GM19035 (cell line): ENCODE results near the gene F8.
"Not testable (repeated sequence)": the region's sequence is repeated elsewhere in the genome, so short reads cannot be mapped to it uniquely, and the experiment has no call there.

Experiments
- ATAC-seq: cut with Tn5 transposase; IDR thresholded peaks from one replicate; pipeline ENCODE4 v1.9.1; 2021; ENCODE audit not compliant: unreplicated experiment

Gene F8

GRCh38 chrX:154885549-154885948 is 137.0 kb downstream of the F8 start:
- not testable (repeated sequence) for ATAC-seq

GRCh38 chrX:154885057-154885456 is 137.5 kb downstream of the F8 start:
- not testable (repeated sequence) for ATAC-seq

DNA sequence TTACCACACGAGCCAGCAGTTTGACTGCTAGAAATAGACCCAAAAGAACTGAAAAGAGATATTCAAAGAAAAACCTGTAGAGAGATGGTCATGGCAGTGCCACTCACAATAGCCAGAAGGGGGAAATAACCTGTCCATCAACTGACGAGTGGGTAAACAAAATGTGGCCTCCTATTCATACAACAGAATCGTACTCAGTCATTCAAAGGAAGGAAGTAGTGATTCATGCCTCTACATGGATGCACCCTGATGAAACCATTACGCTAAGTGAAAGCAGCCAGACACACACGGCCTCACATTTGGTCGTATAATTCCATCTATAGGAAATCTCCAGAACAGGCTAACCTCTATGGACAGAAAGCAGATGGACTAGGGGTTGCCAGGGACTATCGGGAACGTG is 138.5 kb downstream of the F8 start:
- not testable (repeated sequence) for ATAC-seq

DNA sequence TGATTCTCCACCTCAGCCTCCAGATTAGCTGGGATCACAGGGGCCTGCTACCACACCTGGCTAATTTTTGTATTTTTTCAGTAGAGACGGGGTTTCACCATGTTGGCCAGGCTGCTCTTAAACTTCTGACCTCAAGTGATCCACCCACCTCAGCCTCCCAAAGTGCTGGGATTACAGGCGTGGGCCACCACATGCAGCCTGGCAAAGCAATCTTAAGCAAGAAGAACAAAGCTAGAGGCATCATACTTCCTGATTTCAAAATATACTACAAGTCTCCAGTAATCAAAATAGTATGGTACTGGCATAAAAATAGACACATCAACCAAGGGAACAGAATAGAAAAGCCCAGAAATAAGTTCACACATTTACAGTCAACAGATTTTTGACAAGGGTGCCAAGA is 149.2 kb downstream of the F8 start:
- no peak for ATAC-seq

DNA sequence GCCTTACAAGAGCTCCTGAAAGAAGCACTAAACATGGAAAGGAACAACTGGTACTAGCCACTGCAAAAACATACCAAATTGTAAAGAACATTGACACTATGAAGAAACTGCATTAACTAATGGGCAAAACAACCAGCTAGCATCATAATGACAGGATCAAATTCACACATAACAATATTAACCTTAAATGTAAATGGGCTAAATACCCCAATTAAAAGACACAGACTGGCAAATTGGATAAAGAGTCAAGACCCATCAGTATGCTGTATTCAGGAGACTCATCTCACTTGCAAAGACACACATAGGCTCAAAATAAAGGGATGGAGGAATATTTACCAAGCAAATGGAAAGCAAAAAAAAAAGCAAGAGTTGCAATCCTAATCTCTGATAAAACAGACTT is 154.0 kb downstream of the F8 start:
- ATAC-seq: not testable (repeated sequence)

GRCh38 chrX:154855256-154855655 is 167.3 kb downstream of the F8 start:
- no peak for ATAC-seq

DNA sequence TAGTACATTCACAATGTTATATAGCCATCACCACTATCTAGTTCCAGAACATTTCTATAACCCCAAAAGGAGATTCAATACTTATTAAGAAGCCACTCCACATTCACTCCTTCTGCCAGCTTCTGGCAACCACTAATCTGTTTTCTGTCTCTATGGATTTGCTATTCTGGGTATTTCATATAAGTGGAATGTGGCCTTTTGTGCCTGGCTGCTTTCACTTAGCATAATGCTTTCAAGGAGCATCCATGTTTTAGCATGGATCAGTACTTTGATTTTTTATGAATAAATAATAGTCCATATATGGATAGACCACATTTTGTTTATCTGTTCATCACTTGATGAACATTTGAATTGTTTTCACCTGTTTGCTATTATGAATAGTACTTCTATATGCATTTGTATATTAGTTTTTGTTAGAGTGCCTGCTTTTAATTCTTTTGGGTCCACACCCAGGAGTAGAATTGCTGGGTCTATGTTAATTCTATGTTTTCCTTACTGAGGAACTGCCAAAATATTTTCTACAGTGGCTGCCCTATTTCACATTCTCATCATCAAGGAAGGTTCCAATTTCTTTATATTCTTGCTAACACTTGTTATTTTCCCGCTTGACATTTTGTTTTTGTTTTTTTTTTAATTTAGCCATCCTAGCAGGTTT is 171.4 kb downstream of the F8 start:
- no peak for ATAC-seq

GRCh38 chrX:154840856-154841255 is 181.7 kb downstream of the F8 start:
- ATAC-seq: no peak

- no peak for ATAC-seq
Observed at GRCh38 chrX:154836163-154836562, 186.4 kb downstream of the F8 start.

GRCh38 chrX:154834562-154834961 is 188.0 kb downstream of the F8 start, which contains the start of gene SMIM9:
Gene SMIM9 (minus strand): TSS chrX:154834662. CDS start chrX:154830856, 3,806 bp downstream.
- ATAC-seq: no peak

DNA sequence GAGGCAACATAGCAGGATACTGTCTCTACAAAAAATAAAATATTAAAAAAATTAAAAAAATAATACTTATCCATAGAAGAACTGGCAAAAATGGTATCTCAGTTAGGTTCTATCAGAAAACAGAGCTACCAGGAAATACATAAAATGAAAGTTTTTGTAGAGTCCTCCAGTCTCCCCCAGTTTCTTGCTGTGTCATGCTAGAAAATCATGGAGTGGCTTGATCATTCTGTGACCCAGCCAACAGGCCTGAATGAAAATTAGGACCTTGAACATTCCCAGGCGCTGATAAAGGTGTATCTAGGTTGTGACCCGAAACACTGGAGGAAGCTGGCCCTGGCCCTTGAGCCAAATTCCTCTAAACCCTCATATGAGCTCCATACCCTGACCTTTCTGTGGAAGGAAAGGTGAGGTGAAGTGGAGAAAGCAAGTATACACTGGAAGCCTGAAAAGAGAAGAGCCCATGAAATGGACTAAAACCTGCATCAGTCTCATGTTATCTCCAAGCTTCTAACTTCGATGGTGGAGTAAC is 188.7 kb downstream of the F8 start:
- ATAC-seq: no peak

DNA sequence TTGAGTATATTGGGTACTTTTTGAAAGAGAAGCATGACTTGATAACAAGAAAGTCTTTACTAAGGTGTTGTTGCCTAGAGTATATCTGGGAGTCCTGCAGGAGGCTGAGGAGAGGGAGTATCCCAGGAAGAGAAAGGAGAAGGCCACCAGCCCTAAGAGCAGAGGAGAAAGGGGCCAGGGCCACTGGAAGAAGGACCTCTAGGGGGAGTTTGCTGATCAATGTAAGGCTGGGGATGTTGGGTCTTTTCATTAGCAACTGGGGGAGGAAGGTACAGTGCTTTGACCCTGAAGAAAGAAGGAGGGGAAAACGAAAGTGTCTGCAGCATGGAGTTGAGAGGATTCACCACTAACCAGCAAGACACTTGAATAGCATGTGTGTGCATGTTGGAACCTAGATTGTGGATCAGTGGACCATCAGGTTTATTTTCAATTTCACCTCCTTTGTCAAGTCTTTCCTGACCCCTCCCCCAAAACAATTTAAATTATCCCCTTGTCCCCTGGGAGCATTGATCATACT is 192.5 kb downstream of the F8 start:
- no peak for ATAC-seq

GRCh38 chrX:154829134-154829533 is 193.4 kb downstream of the F8 start:
- ATAC-seq: no peak

DNA sequence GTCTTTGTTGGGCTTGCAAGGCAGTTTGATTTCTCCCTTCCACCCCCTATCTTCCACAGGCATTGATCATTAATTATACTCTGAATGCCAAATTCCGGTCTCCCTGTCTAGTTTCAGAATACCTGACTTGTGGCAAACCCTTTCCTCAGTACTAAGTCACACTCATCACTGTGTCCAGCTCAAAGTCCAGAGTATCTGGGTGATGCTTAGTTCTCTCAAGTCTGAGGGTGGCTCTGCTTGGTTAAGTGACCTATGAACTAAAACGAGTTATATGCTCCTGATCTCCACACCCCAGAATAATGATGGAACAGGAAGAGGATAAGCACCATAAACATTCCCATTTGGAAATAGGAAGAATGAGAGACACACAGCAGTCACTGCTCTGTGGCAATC is 194.5 kb downstream of the F8 start:
- peak; percentile 22 for ATAC-seq

GRCh38 chrX:154827194-154828015 is 195.1 kb downstream of the F8 start:
- peak; percentile 92 for ATAC-seq

DNA sequence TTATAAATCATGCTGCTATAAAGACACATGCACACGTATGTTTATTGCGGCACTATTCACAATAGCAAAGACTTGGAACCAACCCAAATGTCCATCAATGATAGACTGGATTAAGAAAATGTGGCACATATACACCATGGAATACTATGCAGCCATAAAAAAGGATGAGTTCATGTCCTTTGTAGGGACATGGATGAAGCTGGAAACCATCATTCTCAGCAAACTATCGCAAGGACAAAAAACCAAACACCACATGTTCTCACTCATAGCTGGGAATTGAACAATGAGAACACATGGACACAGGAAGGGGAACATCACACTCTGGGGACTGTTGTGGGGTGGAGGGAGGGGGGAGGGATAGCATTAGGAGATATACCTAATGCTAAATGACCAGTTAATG is 196.9 kb downstream of the F8 start:
- not testable (repeated sequence) for ATAC-seq

GRCh38 chrX:154824638-154825037 is 197.9 kb downstream of the F8 start:
- no peak for ATAC-seq

DNA sequence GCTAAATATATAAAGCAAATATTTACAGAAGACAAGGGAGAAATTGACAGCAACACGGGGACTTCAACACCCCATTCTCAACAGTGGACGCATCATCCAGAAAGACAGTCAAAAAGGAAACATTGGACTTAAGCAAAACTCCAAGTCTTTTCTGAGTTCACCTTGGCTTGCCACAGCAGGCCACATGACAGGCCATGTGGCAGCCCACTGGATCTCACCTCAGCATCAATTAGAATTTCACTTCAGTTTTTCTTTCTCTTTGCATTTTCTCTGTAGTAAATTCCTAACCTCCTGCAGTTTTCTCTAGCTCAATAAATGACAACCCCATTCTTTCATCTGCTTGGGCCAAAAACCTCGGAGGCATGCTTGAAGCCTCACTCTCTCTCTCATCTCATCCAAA is 200.5 kb downstream of the F8 start:
- no peak for ATAC-seq

GRCh38 chrX:154821523-154821922 is 201.0 kb downstream of the F8 start:
- no peak for ATAC-seq

GRCh38 chrX:154819771-154820341 is 202.7 kb downstream of the F8 start:
- ATAC-seq: no peak

DNA sequence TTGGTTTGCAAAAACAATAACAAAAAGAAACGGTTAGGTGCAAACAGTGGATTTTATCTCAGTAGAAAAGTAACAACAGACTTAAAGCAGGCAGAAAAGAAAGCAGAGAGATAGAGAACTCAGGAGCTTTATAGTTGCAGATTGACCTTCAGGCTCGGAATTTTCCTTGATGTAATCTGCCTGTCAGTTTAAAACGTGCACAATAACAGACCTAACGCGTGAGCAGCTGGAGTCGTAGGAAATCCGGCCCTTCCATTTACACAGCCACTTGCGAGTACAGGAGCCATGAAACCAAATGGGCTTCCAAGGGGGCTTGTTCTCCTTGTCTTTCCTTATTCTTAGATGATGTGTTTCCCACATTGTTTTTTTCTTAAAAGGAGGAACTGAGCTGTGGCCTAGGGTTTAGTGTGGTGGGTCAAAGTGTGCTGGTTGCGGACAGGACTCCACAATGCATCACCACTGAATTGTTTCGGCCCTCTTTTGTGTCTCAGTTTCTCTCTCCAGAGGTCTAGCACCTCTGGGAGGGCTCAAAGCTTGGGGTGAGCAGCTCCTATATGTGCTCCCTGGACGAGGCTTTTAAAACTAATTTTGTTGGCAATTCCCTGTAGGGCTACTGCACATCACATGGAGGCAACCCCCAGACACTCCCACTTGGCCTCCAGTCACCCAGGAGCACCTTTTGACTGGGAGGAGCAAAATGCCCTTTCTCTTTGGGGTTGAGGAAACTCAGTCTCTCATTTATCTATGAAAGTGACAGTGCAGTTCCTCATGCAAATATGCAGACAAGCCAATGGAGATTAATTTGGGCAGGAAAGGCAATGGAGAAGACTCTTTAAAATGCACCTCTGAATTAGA is 203.4 kb downstream of the F8 start:
- ATAC-seq: no peak
